Naive thymus-derived CD4-positive, alpha-beta T cell (primary cell): ENCODE data around the gene BTBD2. TPM values are rescaled to one million over a fixed set of nuclear protein-coding genes. Genes with fewer than 3 reads are reported as not detected.
A peak's percentile ranks its signal among the peaks of the same experiment; 100 is the strongest.

ENCODE experiments used
- ATAC-seq: fragments of 150-1000 bp; cut with Tn5 transposase; 2 replicates; pipeline ENCODE4 v1.10.0; 2021; ENCODE audit warnings: mild to moderate bottlenecking, moderate library complexity
- CTCF ChIA-PET: fragments of 350-600 bp; sonication (Branson Sonifier 250); formaldehyde crosslinking; loops from one replicate; lab custom pipeline; 2021; ENCODE audit warnings: antibody characterized with exemption; lab: Charles Lee
- POLR2A ChIA-PET: fragments of 350-600 bp; sonication (Branson Sonifier 250); formaldehyde crosslinking; loops from one replicate; lab custom pipeline; 2021; ENCODE audit warnings: antibody characterized with exemption, inconsistent platforms; lab: Charles Lee
- DNase-seq, 9 donors: peaks; one replicate each; pipeline versions ENCODE4 v3.0.0 to v3.0.0-alpha.2; 2020 to 2022; ENCODE audit warnings: mixed read lengths in 1 of 9
- H3K27ac ChIP-seq: one replicate; pipeline ENCODE4 v1.7.0; 2013; ENCODE audit warnings: mild to moderate bottlenecking, low read depth, low read length, moderate library complexity
- H3K27me3 ChIP-seq, 2 donors: one replicate each; pipeline ENCODE4 v1.7.0; 2013; ENCODE audit warnings: low read length in 2 of 2, mild to moderate bottlenecking in 2 of 2, moderate library complexity in 2 of 2; ENCODE audit not compliant: control insufficient read depth in 2 of 2, insufficient read depth in 2 of 2
- H3K36me3 ChIP-seq, 3 experiments: 1 replicate in 2 of 3; 2 replicates in 1 of 3; pipeline ENCODE4 v1.7.0; 2013; ENCODE audit warnings: low read length in 3 of 3, mild to moderate bottlenecking in 3 of 3, moderate library complexity in 1 of 3; ENCODE audit not compliant: insufficient read depth in 3 of 3, control insufficient read depth in 2 of 3
- H3K4me1 ChIP-seq, 2 donors: one replicate each; pipeline ENCODE4 v1.7.0; 2013; ENCODE audit warnings: low read length in 2 of 2, mild to moderate bottlenecking in 2 of 2, moderate library complexity in 1 of 2; ENCODE audit not compliant: control insufficient read depth in 2 of 2, insufficient read depth in 2 of 2
- H3K4me3 ChIP-seq: 2 replicates; pipeline ENCODE4 v1.7.0; 2013; ENCODE audit warnings: mild to moderate bottlenecking, low read length
- H3K9me3 ChIP-seq, 3 experiments: 1 replicate in 2 of 3; 2 replicates in 1 of 3; pipeline ENCODE4 v1.7.0; 2013; ENCODE audit warnings: low read length in 3 of 3; ENCODE audit not compliant: control insufficient read depth in 2 of 3
- H3K27ac Mint-ChIP-seq, 9 donors: one replicate each; pipeline ENCODE4 v1.8.0; 2020 to 2022; ENCODE audit warnings: mixed read lengths in 9 of 9, mild to moderate bottlenecking in 8 of 9, moderate library complexity in 5 of 9, inconsistent platforms in 2 of 9
- H3K27me3 Mint-ChIP-seq, 5 donors: one replicate each; pipeline ENCODE4 v1.8.0; 2021 to 2022; ENCODE audit warnings: mixed read lengths in 5 of 5, mild to moderate bottlenecking in 1 of 5
- H3K36me3 Mint-ChIP-seq, 5 donors: one replicate each; pipeline ENCODE4 v1.8.0; 2020 to 2022; ENCODE audit warnings: mixed read lengths in 5 of 5, mild to moderate bottlenecking in 3 of 5, inconsistent platforms in 1 of 5
- H3K4me1 Mint-ChIP-seq, 7 donors: one replicate each; pipeline ENCODE4 v1.8.0; 2020 to 2022; ENCODE audit warnings: mixed read lengths in 7 of 7, mild to moderate bottlenecking in 3 of 7, inconsistent platforms in 1 of 7
- H3K4me3 Mint-ChIP-seq, 10 donors: one replicate each; pipeline ENCODE4 v1.8.0; 2020 to 2022; ENCODE audit warnings: mild to moderate bottlenecking in 10 of 10, mixed read lengths in 10 of 10, moderate library complexity in 6 of 10, inconsistent platforms in 2 of 10
- H3K9me3 Mint-ChIP-seq, 11 donors: one replicate each; pipeline ENCODE4 v1.8.0; 2020 to 2022; ENCODE audit warnings: mixed read lengths in 11 of 11, mild to moderate bottlenecking in 4 of 11, inconsistent platforms in 1 of 11, moderate library complexity in 1 of 11
- intact Hi-C, 2 donors: fragments of 100-400 bp; cut with micrococcal nuclease; formaldehyde crosslinking; loops; one replicate each; pipeline ENCODE4 v1.15.1; 2023
- polyA plus RNA-seq, 2 donors: library from polyadenylated mRNA; unstranded; fragments of 300-500 nt; fragmentation: Illumina TruSeq; gene quantifications; one replicate each; pipeline ENCODE4 v1.2.3, GENCODE V29; 2021
- total RNA-seq, 6 experiments: library from RNA in 5 of 6; stranded (reverse) in 5 of 6; gene quantifications; 1 replicate in 5 of 6; 2 replicates in 1 of 6; pipeline ENCODE4 v1.2.3 and lab custom pipeline; 2021 to 2026

The BTBD2 gene
- total and polyA plus RNA-seq, 7 experiments from 2014 or later: 5.2 to 70.8 (median 62.5) TPM

DNA sequence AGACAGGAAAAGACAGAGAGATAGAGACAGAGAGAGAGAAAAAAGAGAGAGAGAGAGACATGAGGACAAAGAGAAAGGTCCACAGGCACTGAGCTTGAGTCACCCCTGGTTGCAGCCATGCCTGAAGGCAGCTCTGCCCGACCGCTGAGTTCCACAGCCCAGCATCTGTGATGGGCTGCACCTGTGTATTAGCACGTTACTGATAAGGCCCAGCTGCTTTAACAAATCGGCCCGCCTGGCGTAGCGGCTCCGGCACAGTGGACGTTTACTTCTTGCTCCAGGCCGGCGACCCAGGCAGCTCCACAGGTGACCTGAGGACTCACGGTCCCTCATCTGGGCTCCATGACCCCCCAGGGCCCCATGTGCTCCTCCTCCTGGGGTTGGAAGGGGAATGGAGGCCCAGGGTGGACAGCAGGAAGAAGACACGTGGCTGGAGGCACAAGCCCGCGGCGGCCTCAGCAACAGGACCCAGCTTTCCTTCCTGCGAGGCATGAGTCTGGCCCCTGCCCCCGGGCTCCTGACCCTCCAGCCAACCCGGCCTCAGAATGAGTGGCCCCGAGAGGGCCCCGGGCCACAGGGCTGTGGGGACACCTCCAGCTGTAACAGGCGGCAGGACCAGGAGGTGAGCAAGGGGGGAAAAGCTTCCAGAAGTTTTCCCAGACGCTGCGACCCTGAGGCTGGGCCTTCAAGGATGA lies 78.5 kb downstream of the BTBD2 start:
- no peak overlapping the region for H3K27ac ChIP-seq
- ChIA-PET CTCF (interaction anchor here (1.3 kb wide), 1 partner anchor 8 kb away, joined by 3 read pairs; no protein-coding TSS in a partner anchor), POLR2A (no interaction called here)
- ATAC-seq (no peak), DNase-seq (no peak)
- Mint-ChIP-seq H3K36me3 (peaks cover 0 to 28% (median 4%) of the 10 kb centered on the region in 5 donors), H3K9me3 (peaks cover 0 to 10% (median 0%) of the 10 kb centered on the region in 11 donors), H3K4me1 (peaks cover 17 to 33% (median 26%) of the 10 kb centered on the region in 7 donors), H3K27ac (peak overlapping the region; percentile 3 to 88 (median 76)), H3K4me3 (no peak overlapping the region), H3K27me3 (peaks cover 0 to 2% (median 0%) of the 10 kb centered on the region in 5 donors)
- peaks cover 0 to 8% (median 0%) of the 10 kb centered on the region in 3 experiments for H3K36me3 ChIP-seq
- no peaks in the 10 kb centered on the region for H3K27me3 ChIP-seq
- no peaks in the 10 kb centered on the region for H3K9me3 ChIP-seq
- no peak overlapping the region for H3K4me3 ChIP-seq
- peaks cover 7 to 14% of the 10 kb centered on the region in 2 donors for H3K4me1 ChIP-seq
- intact Hi-C loops: no loop called here

GRCh38 chr19:1936430-1936829 lies 79.1 kb downstream of the BTBD2 start:
- POLR2A ChIA-PET: no interaction called here
- Histone ChIP-seq H3K9me3 (no peaks in the 10 kb centered on the region), H3K4me1 (peaks cover 7 to 14% of the 10 kb centered on the region in 2 donors), H3K4me3 (no peak overlapping the region), H3K36me3 (peaks cover 0 to 2% (median 0%) of the 10 kb centered on the region in 3 experiments), H3K27ac (no peak overlapping the region), H3K27me3 (no peaks in the 10 kb centered on the region)
- Mint-ChIP-seq H3K4me3 (peak overlapping the region in 1 of 10 donors; percentile 9), H3K9me3 (peaks cover 0 to 15% (median 1%) of the 10 kb centered on the region in 11 donors), H3K27ac (peak overlapping the region; percentile 3 to 88 (median 68)), H3K27me3 (peaks cover 0 to 2% (median 0%) of the 10 kb centered on the region in 5 donors), H3K4me1 (peaks cover 17 to 33% (median 26%) of the 10 kb centered on the region in 7 donors), H3K36me3 (peaks cover 0 to 33% (median 4%) of the 10 kb centered on the region in 5 donors)
- no peak for DNase-seq
- no peak for ATAC-seq
- CTCF ChIA-PET: interaction anchor here (1.3 kb wide), 1 partner anchor 9 kb away, joined by 3 read pairs; no protein-coding TSS in a partner anchor
- intact Hi-C loops: no loop called here

GRCh38 chr19:1935484-1936208 lies 79.9 kb downstream of the BTBD2 start:
- peaks cover 0 to 34% (median 4%) of the 10 kb centered on the region in 5 donors for H3K36me3 Mint-ChIP-seq

More at GRCh38 chr19:1935484-1936208, 79.9 kb downstream of the BTBD2 start:
- H3K4me3 ChIP-seq: no peak overlapping the region
- Mint-ChIP-seq H3K27me3 (peaks cover 0 to 2% (median 0%) of the 10 kb centered on the region in 5 donors), H3K4me1 (peaks cover 17 to 33% (median 26%) of the 10 kb centered on the region in 7 donors), H3K27ac (peak overlapping the region in 8 of 9 donors; percentile 3 to 83 (median 58)), H3K9me3 (peaks cover 0 to 16% (median 1%) of the 10 kb centered on the region in 11 donors), H3K4me3 (no peak overlapping the region)
- POLR2A ChIA-PET: no interaction called here
- H3K36me3 ChIP-seq: no peaks in the 10 kb centered on the region
- DNase-seq (peak in 1 of 9 donors; percentile 23), ATAC-seq (peak; percentile 46)
- no peaks in the 10 kb centered on the region for H3K9me3 ChIP-seq
- H3K4me1 ChIP-seq: peaks cover 7 to 14% of the 10 kb centered on the region in 2 donors
- intact Hi-C loops: no loop called here
- CTCF ChIA-PET: no interaction called here
- no peak overlapping the region for H3K27ac ChIP-seq
- H3K27me3 ChIP-seq: no peaks in the 10 kb centered on the region

Other genes starting within 250 kb of the BTBD2 start
- gene ATP8B3, start 203.4 kb downstream of the BTBD2 start, total RNA-seq: 10 to 100 TPM in 1 of 5 experiments, 1 to 10 TPM in 4; 1.8 to 15.3 (median 4.0) TPM
- gene ATP8B3, start 203.4 kb downstream of the BTBD2 start, polyA plus RNA-seq: under 1 TPM; 0.83 TPM
- 10 to 100 TPM; 52.7 to 92.6 (median 73.1) TPM for gene REXO1, start 167.2 kb downstream of the BTBD2 start, total RNA-seq
- gene REXO1, start 167.2 kb downstream of the BTBD2 start, polyA plus RNA-seq: 1 to 10 TPM; 5.4 to 9.6 TPM
- gene KLF16, start 152.1 kb downstream of the BTBD2 start, total RNA-seq: 10 to 100 TPM; 20.5 to 65.2 (median 21.1) TPM
- under 1 TPM; 0.41 to 0.47 TPM for gene KLF16, start 152.1 kb downstream of the BTBD2 start, polyA plus RNA-seq
- gene ABHD17A, start 130.2 kb downstream of the BTBD2 start, total RNA-seq: 100 to 1,000 TPM in 4 of 5 experiments, 10 to 100 TPM in 1; 92.9 to 175 (median 127) TPM
- 100 to 1,000 TPM; 135 to 140 TPM for gene ABHD17A, start 130.2 kb downstream of the BTBD2 start, polyA plus RNA-seq
- gene ADAT3, start 110.3 kb downstream of the BTBD2 start, total RNA-seq: 10 to 100 TPM in 2 of 5 experiments, 1 to 10 TPM in 3; 3.5 to 13.5 (median 6.1) TPM
- gene ADAT3, start 110.3 kb downstream of the BTBD2 start, polyA plus RNA-seq: 1 to 10 TPM; 2.2 to 5.9 TPM
- gene SCAMP4, start 110.3 kb downstream of the BTBD2 start, total RNA-seq: 10 to 100 TPM; 17.6 to 35.5 (median 23.0) TPM
- 10 to 100 TPM; 11.8 to 12.8 TPM for gene SCAMP4, start 110.3 kb downstream of the BTBD2 start, polyA plus RNA-seq
- gene CSNK1G2, start 74.5 kb downstream of the BTBD2 start, total RNA-seq: 100 to 1,000 TPM; 109 to 145 (median 117) TPM
- 10 to 100 TPM; 18.1 to 45.3 TPM for gene CSNK1G2, start 74.5 kb downstream of the BTBD2 start, polyA plus RNA-seq
- gene MKNK2, start 35.5 kb upstream of the BTBD2 start, total RNA-seq: 100 to 1,000 TPM; 190 to 347 (median 238) TPM
- 10 to 100 TPM; 28.8 to 52.9 TPM for gene MKNK2, start 35.5 kb upstream of the BTBD2 start, polyA plus RNA-seq
- 100 to 1,000 TPM in 4 of 5 experiments, 10 to 100 TPM in 1; 93.2 to 269 (median 117) TPM for gene MOB3A, start 80.6 kb upstream of the BTBD2 start, total RNA-seq
- 100 to 1,000 TPM in 1 of 2 donors, 10 to 100 TPM in 1; 49.5 to 114 TPM for gene MOB3A, start 80.6 kb upstream of the BTBD2 start, polyA plus RNA-seq
- 10 to 100 TPM; 12.2 to 26.8 (median 15.7) TPM for gene IZUMO4, start 81.2 kb upstream of the BTBD2 start, total RNA-seq
- 1 to 10 TPM in 1 of 2 donors, under 1 TPM in 1; 0.73 to 1.9 TPM for gene IZUMO4, start 81.2 kb upstream of the BTBD2 start, polyA plus RNA-seq
- 100 to 1,000 TPM in 1 of 5 experiments, 10 to 100 TPM in 4; 63.7 to 106 (median 80.3) TPM for gene AP3D1, start 135.9 kb upstream of the BTBD2 start, total RNA-seq
- gene AP3D1, start 135.9 kb upstream of the BTBD2 start, polyA plus RNA-seq: 10 to 100 TPM; 12.3 to 41.7 TPM
- 10 to 100 TPM; 27.8 to 66.1 (median 38.3) TPM for gene DOT1L, start 148.2 kb upstream of the BTBD2 start, total RNA-seq
- 1 to 10 TPM in 1 of 2 donors, under 1 TPM in 1; 0.32 to 1.1 TPM for gene DOT1L, start 148.2 kb upstream of the BTBD2 start, polyA plus RNA-seq
- 10 to 100 TPM; 32.9 to 65.0 (median 50.2) TPM for gene PLEKHJ1, start 220.6 kb upstream of the BTBD2 start, total RNA-seq
- 100 to 1,000 TPM in 1 of 2 donors, 10 to 100 TPM in 1; 79.5 to 123 TPM for gene PLEKHJ1, start 220.6 kb upstream of the BTBD2 start, polyA plus RNA-seq
- 100 to 1,000 TPM; 131 to 150 (median 133) TPM for gene SF3A2, start 221.1 kb upstream of the BTBD2 start, total RNA-seq
- 10 to 100 TPM; 22.3 to 34.5 TPM for gene SF3A2, start 221.1 kb upstream of the BTBD2 start, polyA plus RNA-seq
- gene AMH, start 233.6 kb upstream of the BTBD2 start, total RNA-seq: 10 to 100 TPM in 2 of 5 experiments, 1 to 10 TPM in 2, under 1 TPM in 1; 0.37 to 12.9 (median 4.6) TPM
- not detected for gene AMH, start 233.6 kb upstream of the BTBD2 start, polyA plus RNA-seq
- under 1 TPM in 3 of 5 experiments, not detected in 2; 0.24 to 0.41 (median 0.27) TPM for gene JSRP1, start 240.7 kb upstream of the BTBD2 start, total RNA-seq
- under 1 TPM in 1 of 2 donors, not detected in 1; 0.54 TPM for gene JSRP1, start 240.7 kb upstream of the BTBD2 start, polyA plus RNA-seq